Astrocyte of the cerebellum (primary cell): Measurements from ENCODE around the gene FOXRED2.

Source experiments
- DNase-seq: peaks from one replicate; pipeline ENCODE4 v3.0.0-alpha.2; 2011; ENCODE audit warnings: low read depth
- H3K4me3 ChIP-seq: 2 replicates; pipeline ENCODE4 v1.5.1; 2011; ENCODE audit warnings: mild to moderate bottlenecking, low read depth, low read length, moderate library complexity
- in situ Hi-C: cut with HindIII; loops from 2 replicates; pipeline ENCODE4 v1.10.0; 2017; ENCODE audit warnings: low sequenced_read_pairs
- TF ChIP-seq, protein P1 (sequence below): IDR thresholded peaks from 2 replicates; pipeline ENCODE4 v1.5.1; 2012; ENCODE audit warnings: low read length, low read depth, moderate library complexity, mild to moderate bottlenecking; ENCODE audit errors: missing control alignments

FOXRED2 gene

GRCh38 chr22:36470994-36471331 lies 35.9 kb downstream of the FOXRED2 start:
- H3K4me3 ChIP-seq = no peak overlapping the region
- no peak for DNase-seq
- TF ChIP-seq, protein P1, sequence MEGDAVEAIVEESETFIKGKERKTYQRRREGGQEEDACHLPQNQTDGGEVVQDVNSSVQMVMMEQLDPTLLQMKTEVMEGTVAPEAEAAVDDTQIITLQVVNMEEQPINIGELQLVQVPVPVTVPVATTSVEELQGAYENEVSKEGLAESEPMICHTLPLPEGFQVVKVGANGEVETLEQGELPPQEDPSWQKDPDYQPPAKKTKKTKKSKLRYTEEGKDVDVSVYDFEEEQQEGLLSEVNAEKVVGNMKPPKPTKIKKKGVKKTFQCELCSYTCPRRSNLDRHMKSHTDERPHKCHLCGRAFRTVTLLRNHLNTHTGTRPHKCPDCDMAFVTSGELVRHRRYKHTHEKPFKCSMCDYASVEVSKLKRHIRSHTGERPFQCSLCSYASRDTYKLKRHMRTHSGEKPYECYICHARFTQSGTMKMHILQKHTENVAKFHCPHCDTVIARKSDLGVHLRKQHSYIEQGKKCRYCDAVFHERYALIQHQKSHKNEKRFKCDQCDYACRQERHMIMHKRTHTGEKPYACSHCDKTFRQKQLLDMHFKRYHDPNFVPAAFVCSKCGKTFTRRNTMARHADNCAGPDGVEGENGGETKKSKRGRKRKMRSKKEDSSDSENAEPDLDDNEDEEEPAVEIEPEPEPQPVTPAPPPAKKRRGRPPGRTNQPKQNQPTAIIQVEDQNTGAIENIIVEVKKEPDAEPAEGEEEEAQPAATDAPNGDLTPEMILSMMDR = no peak
- in situ Hi-C loops = no loop called here

- TF ChIP-seq, protein P1 = peak; percentile 98
Observed at GRCh38 chr22:36470162-36470993, 36.5 kb downstream of the FOXRED2 start.

GRCh38 chr22:36469094-36469710 lies 37.6 kb downstream of the FOXRED2 start:
- TF ChIP-seq, protein P1 = no peak
- DNase-seq = no peak
- no peak overlapping the region for H3K4me3 ChIP-seq
- in situ Hi-C loops = loop anchor here (10.0 kb wide), 1 partner anchor 104 kb away; no protein-coding TSS in a partner anchor

More at GRCh38 chr22:36470162-36470993, 36.5 kb downstream of the FOXRED2 start:
- in situ Hi-C loops = no loop called here
- DNase-seq = peak; percentile 84
- H3K4me3 ChIP-seq = no peak overlapping the region

DNA sequence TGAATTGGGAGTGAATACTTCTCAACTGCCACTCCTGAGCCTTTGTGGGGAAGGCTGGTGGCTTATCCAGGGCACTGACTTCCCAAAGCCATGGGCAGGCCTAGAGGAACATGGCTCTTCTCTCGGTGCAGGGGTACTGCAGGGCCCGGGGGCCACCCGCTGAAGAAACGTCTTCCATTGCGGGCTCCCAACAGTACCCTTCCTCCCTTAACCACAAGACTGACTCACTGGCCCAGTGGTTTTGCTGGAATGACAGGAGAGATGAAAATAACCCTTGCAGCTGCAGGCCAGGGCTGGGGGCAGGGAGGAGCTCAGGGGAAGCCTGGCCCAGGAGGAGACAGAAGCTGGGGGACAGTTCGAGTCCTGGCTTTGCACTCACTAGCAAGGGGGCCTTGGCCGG lies 38.9 kb downstream of the FOXRED2 start:
- no peak overlapping the region for H3K4me3 ChIP-seq
- in situ Hi-C loops = loop anchor here (10.0 kb wide), 1 partner anchor 103 kb away; no protein-coding TSS in a partner anchor
- peak; percentile 95 for DNase-seq
- TF ChIP-seq, protein P1 = no peak

GRCh38 chr22:36467042-36467810 lies 39.6 kb downstream of the FOXRED2 start:
- H3K4me3 ChIP-seq = no peak overlapping the region
- in situ Hi-C loops = loop anchor here (10.0 kb wide), 1 partner anchor 102 kb away; no protein-coding TSS in a partner anchor
- peak; percentile 71 for DNase-seq
- TF ChIP-seq, protein P1 = no peak

- no peak for DNase-seq
- TF ChIP-seq, protein P1 = no peak
- in situ Hi-C loops = loop anchor here (10.0 kb wide), 1 partner anchor 101 kb away; no protein-coding TSS in a partner anchor
- H3K4me3 ChIP-seq = no peak overlapping the region
Observed at GRCh38 chr22:36466258-36466657, 40.6 kb downstream of the FOXRED2 start.
